Amniotic stem cell (primary cell): Measurements from ENCODE around the gene DTNBP1.

Experiments
- DNase-seq: peaks from one replicate; lab custom pipeline; 2025; lab: John Stamatoyannopoulos, UW

The DTNBP1 gene

GRCh38 chr6:15662326-15663129 is at the start of gene DTNBP1:
DTNBP1 (minus strand) TSS chr6:15663028; CDS start chr6:15662869, 159 bp downstream.
- peak; percentile 41 for DNase-seq

GRCh38 chr6:15709651-15710269 is 46.9 kb upstream of the DTNBP1 start:
- no peak for DNase-seq

- no peak for DNase-seq
Observed at GRCh38 chr6:15708231-15708630, 45.4 kb upstream of the DTNBP1 start.

GRCh38 chr6:15705981-15706380 is 43.2 kb upstream of the DTNBP1 start:
- no peak for DNase-seq

- no peak for DNase-seq
Observed at GRCh38 chr6:15698471-15698870, 35.6 kb upstream of the DTNBP1 start.

GRCh38 chr6:15697895-15698294 is 35.1 kb upstream of the DTNBP1 start:
- DNase-seq, result no peak

GRCh38 chr6:15691250-15691869 is 28.5 kb upstream of the DTNBP1 start:
- peak; percentile 79 for DNase-seq

GRCh38 chr6:15690510-15690909 is 27.7 kb upstream of the DTNBP1 start:
- no peak for DNase-seq

GRCh38 chr6:15689586-15690482 is 27.0 kb upstream of the DTNBP1 start:
- no peak for DNase-seq

GRCh38 chr6:15685619-15686018 is 22.8 kb upstream of the DTNBP1 start:
- no peak for DNase-seq

GRCh38 chr6:15682965-15683822 is 20.4 kb upstream of the DTNBP1 start:
- no peak for DNase-seq

GRCh38 chr6:15681946-15682345 is 19.1 kb upstream of the DTNBP1 start:
- no peak for DNase-seq

- no peak for DNase-seq
Observed at GRCh38 chr6:15678514-15678913, 15.7 kb upstream of the DTNBP1 start.

- DNase-seq, result no peak
Observed at GRCh38 chr6:15677822-15678221, 15.0 kb upstream of the DTNBP1 start.

GRCh38 chr6:15675536-15676220 is 12.8 kb upstream of the DTNBP1 start:
- DNase-seq, result no peak

- no peak for DNase-seq
Observed at GRCh38 chr6:15674690-15675386, 12.0 kb upstream of the DTNBP1 start.

- DNase-seq, result no peak
Observed at GRCh38 chr6:15673666-15674065, 10.8 kb upstream of the DTNBP1 start.

GRCh38 chr6:15672818-15673217 is 10.0 kb upstream of the DTNBP1 start:
- DNase-seq, result no peak

- DNase-seq, result no peak
Observed at GRCh38 chr6:15672291-15672690, 9.5 kb upstream of the DTNBP1 start.

- no peak for DNase-seq
Observed at GRCh38 chr6:15668918-15669317, 6.1 kb upstream of the DTNBP1 start.
